Mesenchymal stem cell (in vitro differentiated cells and primary cell): ENCODE data around the gene ABCA3.

Experiments
- DNase-seq: peaks from one replicate; pipeline ENCODE4 v3.0.0-alpha.2; 2013
- H2AFZ ChIP-seq: one replicate; pipeline ENCODE4 v1.6.1; 2013; ENCODE audit warnings: low read depth, mild to moderate bottlenecking, control low read depth, inconsistent platforms, low read length, moderate library complexity
- H2AK5ac ChIP-seq: 2 replicates; pipeline ENCODE4 v1.6.1; 2013; ENCODE audit warnings: low read length, moderate library complexity, mild to moderate bottlenecking, inconsistent platforms; ENCODE audit not compliant: severe bottlenecking
- H2BK120ac ChIP-seq: one replicate; pipeline ENCODE4 v1.6.1; 2013; ENCODE audit warnings: low read depth, mild to moderate bottlenecking, inconsistent platforms, low read length, moderate library complexity
- H2BK12ac ChIP-seq, 2 experiments: one replicate each; pipeline ENCODE4 v1.6.1; 2013; ENCODE audit warnings: inconsistent platforms in 2 of 2, low read length in 2 of 2, mild to moderate bottlenecking in 2 of 2, moderate library complexity in 2 of 2, control low read depth in 1 of 2
- H2BK15ac ChIP-seq: one replicate; pipeline ENCODE4 v1.6.1; 2013; ENCODE audit warnings: mild to moderate bottlenecking, low read depth, inconsistent platforms; ENCODE audit not compliant: poor library complexity, severe bottlenecking
- H2BK5ac ChIP-seq: 2 replicates; pipeline ENCODE4 v1.6.1; 2013; ENCODE audit warnings: low read depth, mild to moderate bottlenecking, low read length, control low read depth, inconsistent platforms; ENCODE audit not compliant: poor library complexity, severe bottlenecking
- H3K14ac ChIP-seq, 2 experiments: one replicate each; pipeline ENCODE4 v1.6.1; 2013; ENCODE audit warnings: inconsistent platforms in 2 of 2, low read length in 2 of 2, control low read depth in 1 of 2, mild to moderate bottlenecking in 1 of 2, moderate library complexity in 1 of 2
- H3K18ac ChIP-seq, 2 experiments: one replicate each; pipeline ENCODE4 v1.6.1; 2013; ENCODE audit warnings: inconsistent platforms in 2 of 2, low read length in 2 of 2, control low read depth in 1 of 2, low read depth in 1 of 2, mild to moderate bottlenecking in 1 of 2
- H3K23ac ChIP-seq, 2 experiments: one replicate each; pipeline ENCODE4 v1.6.1; 2013; ENCODE audit warnings: inconsistent platforms in 2 of 2, low read length in 2 of 2, mild to moderate bottlenecking in 2 of 2, moderate library complexity in 2 of 2, control low read depth in 1 of 2
- H3K27ac ChIP-seq: 2 replicates; pipeline ENCODE4 v1.5.1; 2013; ENCODE audit warnings: mild to moderate bottlenecking, moderate library complexity, low read length, control low read depth, inconsistent platforms; ENCODE audit not compliant: poor library complexity, severe bottlenecking
- H3K27me3 ChIP-seq, 2 experiments: 2 replicates each; pipeline versions ENCODE4 v1.6.1 to v1.7.0; 2013; ENCODE audit warnings: low read length in 2 of 2, mild to moderate bottlenecking in 2 of 2, moderate library complexity in 2 of 2, control low read depth in 1 of 2, inconsistent platforms in 1 of 2; ENCODE audit not compliant: control insufficient read depth in 1 of 2, insufficient read depth in 1 of 2
- H3K36me3 ChIP-seq, 2 experiments: 2 replicates each; pipeline versions ENCODE4 v1.6.1 to v1.7.0; 2013; ENCODE audit warnings: low read length in 2 of 2, control low read depth in 1 of 2, inconsistent platforms in 1 of 2, low read depth in 1 of 2, mild to moderate bottlenecking in 1 of 2; ENCODE audit not compliant: insufficient read depth in 2 of 2, control insufficient read depth in 1 of 2
- H3K4ac ChIP-seq, 2 experiments: one replicate each; pipeline ENCODE4 v1.6.1; 2013; ENCODE audit warnings: inconsistent platforms in 2 of 2, low read length in 2 of 2, mild to moderate bottlenecking in 2 of 2, moderate library complexity in 2 of 2, control low read depth in 1 of 2, low read depth in 1 of 2
- H3K4me1 ChIP-seq: 2 replicates; pipeline ENCODE4 v1.6.1; 2013; ENCODE audit warnings: low read depth, low read length, control low read depth; ENCODE audit not compliant: control insufficient read depth, insufficient read depth
- H3K4me2 ChIP-seq: 2 replicates; pipeline ENCODE4 v1.6.1; 2013; ENCODE audit warnings: low read length, mild to moderate bottlenecking, inconsistent platforms; ENCODE audit not compliant: poor library complexity, severe bottlenecking
- H3K4me3 ChIP-seq, 2 experiments: 2 replicates each; pipeline versions ENCODE4 v1.5.1 to v1.7.0; 2013; ENCODE audit warnings: low read length in 2 of 2, mild to moderate bottlenecking in 2 of 2, control low read depth in 1 of 2, low read depth in 1 of 2; ENCODE audit not compliant: insufficient read depth in 1 of 2
- H3K79me1 ChIP-seq: replicated peaks from 2 replicates; pipeline ENCODE4 v1.6.1; 2013; ENCODE audit warnings: mild to moderate bottlenecking, control low read depth, low read length, inconsistent platforms; ENCODE audit not compliant: poor library complexity, severe bottlenecking
- H3K9ac ChIP-seq: 2 replicates; pipeline ENCODE4 v1.7.0; 2013; ENCODE audit warnings: mild to moderate bottlenecking, low read length, moderate library complexity
- H3K9me3 ChIP-seq: 2 replicates; pipeline ENCODE4 v1.7.0; 2013; ENCODE audit warnings: mild to moderate bottlenecking, low read length; ENCODE audit not compliant: control insufficient read depth
- H4K8ac ChIP-seq: one replicate; pipeline ENCODE4 v1.6.1; 2013; ENCODE audit warnings: inconsistent platforms, mild to moderate bottlenecking, low read length, moderate library complexity
- H4K91ac ChIP-seq: one replicate; pipeline ENCODE4 v1.6.1; 2013; ENCODE audit warnings: mild to moderate bottlenecking, low read length, inconsistent platforms
- WGBS: methylation state at CpG from one replicate; pipeline ENCODE4 v1.1.7; 2013; ENCODE audit warnings: mixed read lengths; 5-methylcytosine and 5-hydroxymethylcytosine counted together

Gene ABCA3

DNA sequence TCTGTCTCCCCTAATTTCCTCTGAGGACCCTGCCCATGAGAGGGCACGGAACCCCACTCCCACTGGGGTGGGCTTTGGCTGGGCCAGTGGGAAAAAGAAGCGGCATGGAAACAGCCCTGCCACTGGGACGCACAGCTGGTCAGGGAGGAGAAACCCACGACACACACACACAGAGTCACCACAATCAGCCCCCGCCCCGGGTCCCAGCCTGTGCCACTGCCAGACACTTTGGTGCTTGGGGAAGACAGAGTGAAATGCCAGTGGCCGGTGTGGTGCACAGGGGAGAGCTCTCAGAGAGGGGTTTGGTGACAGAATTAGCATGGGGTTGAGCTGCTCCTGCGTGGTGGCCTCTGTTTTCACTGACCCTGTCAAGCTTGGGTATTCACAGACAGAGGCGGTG, 41.9 kb downstream of the ABCA3 start:
- no peak overlapping the region for H2BK5ac ChIP-seq
- H2BK12ac ChIP-seq, result no peak overlapping the region
- H3K4ac ChIP-seq, result no peak overlapping the region
- H2BK120ac ChIP-seq, result no peak overlapping the region
- no peak overlapping the region for H3K14ac ChIP-seq
- no peak overlapping the region for H2AFZ ChIP-seq
- no peak overlapping the region for H4K8ac ChIP-seq
- peaks cover 6% of the 10 kb centered on the region for H3K4me1 ChIP-seq
- no peak overlapping the region for H4K91ac ChIP-seq
- no peaks in the 10 kb centered on the region for H3K9me3 ChIP-seq
- H2BK15ac ChIP-seq, result no peak overlapping the region
- no peak overlapping the region for H3K4me2 ChIP-seq
- H3K27ac ChIP-seq, result no peak overlapping the region
- no peak overlapping the region for H3K9ac ChIP-seq
- no peak overlapping the region for H3K18ac ChIP-seq
- WGBS, result 87% methylated on average over 9 of the region's 9 CpGs
- DNase-seq, result no peak
- no peaks in the 10 kb centered on the region for H3K79me1 ChIP-seq
- H2AK5ac ChIP-seq, result no peak overlapping the region
- H3K23ac ChIP-seq, result no peak overlapping the region
- peaks cover 0 to 4% of the 10 kb centered on the region in 2 experiments for H3K36me3 ChIP-seq
- no peak overlapping the region for H3K4me3 ChIP-seq
- H3K27me3 ChIP-seq, result peaks cover 10 to 15% of the 10 kb centered on the region in 2 experiments

DNA sequence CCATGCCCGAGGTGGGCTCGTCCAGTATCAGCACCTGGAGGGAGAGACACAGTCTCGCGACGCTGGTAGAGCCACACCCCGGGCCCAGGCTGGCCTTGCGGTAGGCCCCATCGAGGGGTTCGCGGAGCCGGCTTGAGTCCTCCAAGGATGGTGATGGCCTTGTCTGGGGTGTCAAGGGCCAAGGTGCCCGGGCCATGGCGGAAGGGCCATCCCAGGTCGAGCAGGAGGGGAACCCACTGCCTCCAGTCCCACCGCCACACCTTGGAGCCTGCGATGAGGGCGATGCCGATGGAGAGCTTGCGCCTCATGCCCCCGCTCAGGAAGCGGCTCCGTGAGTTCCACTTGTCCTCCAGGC, 43.0 kb downstream of the ABCA3 start:
- no peak overlapping the region for H2AFZ ChIP-seq
- H2BK12ac ChIP-seq, result no peak overlapping the region
- H3K36me3 ChIP-seq, result peaks cover 0 to 4% of the 10 kb centered on the region in 2 experiments
- H2BK5ac ChIP-seq, result no peak overlapping the region
- H3K4me1 ChIP-seq, result peaks cover 6% of the 10 kb centered on the region
- no peak overlapping the region for H2BK120ac ChIP-seq
- no peak overlapping the region for H3K27ac ChIP-seq
- no peak overlapping the region for H3K4me2 ChIP-seq
- no peak overlapping the region for H3K18ac ChIP-seq
- no peak overlapping the region for H3K23ac ChIP-seq
- no peak overlapping the region for H3K14ac ChIP-seq
- H4K91ac ChIP-seq, result no peak overlapping the region
- peaks cover 10 to 15% of the 10 kb centered on the region in 2 experiments for H3K27me3 ChIP-seq
- H2AK5ac ChIP-seq, result no peak overlapping the region
- no peak overlapping the region for H3K9ac ChIP-seq
- no peaks in the 10 kb centered on the region for H3K9me3 ChIP-seq
- no peak overlapping the region for H4K8ac ChIP-seq
- no peak overlapping the region for H3K4me3 ChIP-seq
- H3K4ac ChIP-seq, result no peak overlapping the region
- WGBS, result 96% methylated on average over 22 of the region's 22 CpGs
- no peak overlapping the region for H2BK15ac ChIP-seq
- no peaks in the 10 kb centered on the region for H3K79me1 ChIP-seq
- DNase-seq, result no peak

DNA sequence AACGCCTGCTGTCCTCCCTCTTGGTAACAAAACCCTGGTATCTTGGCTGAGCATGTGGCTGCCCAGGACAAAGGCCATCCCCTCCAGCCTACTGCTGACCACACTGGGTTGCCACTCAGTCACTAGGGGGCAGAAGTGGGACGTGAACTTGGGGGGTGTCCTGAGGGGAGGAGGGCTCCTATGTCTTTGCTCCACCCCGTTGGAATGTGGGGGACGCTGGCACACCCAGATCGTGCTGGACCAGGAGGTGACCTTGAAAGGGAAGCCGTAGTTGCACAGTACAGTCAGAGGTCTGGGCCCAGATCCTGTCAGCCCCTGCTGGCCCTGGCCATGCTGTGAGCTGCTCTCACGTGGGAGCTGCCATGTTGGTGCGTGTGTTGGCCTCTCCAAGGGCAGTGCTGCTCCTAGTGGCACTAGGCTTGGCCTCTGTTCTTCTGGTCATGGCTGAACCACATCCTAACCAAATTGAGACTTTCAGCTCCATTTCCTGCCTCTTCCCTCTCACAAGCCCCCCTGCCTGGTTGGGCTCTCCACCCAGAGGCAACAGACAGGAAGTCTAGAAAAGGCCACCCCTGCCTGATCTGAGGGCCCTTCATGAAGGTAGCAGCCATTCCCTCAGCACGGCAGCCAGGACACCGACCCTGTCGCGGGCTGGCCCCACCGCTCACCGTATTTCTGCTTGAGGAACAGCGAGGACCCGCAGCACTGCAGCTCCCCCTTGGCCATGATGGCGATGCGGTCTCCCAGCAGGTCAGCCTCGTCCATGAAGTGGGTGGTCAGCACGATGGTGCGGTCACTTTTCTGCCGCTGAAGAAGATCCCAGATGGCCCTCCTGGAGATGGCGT, 43.6 kb downstream of the ABCA3 start:
- Histone ChIP-seq H2BK12ac (no peak overlapping the region), H3K27ac (no peak overlapping the region), H2BK120ac (no peak overlapping the region), H4K91ac (no peak overlapping the region), H3K4me3 (no peak overlapping the region), H3K27me3 (peaks cover 10 to 15% of the 10 kb centered on the region in 2 experiments), H3K79me1 (no peaks in the 10 kb centered on the region), H2BK15ac (no peak overlapping the region), H2AK5ac (no peak overlapping the region), H2AFZ (no peak overlapping the region), H3K4me1 (peaks cover 6% of the 10 kb centered on the region), H3K36me3 (peaks cover 0 to 4% of the 10 kb centered on the region in 2 experiments), H3K4me2 (no peak overlapping the region), H3K4ac (no peak overlapping the region), H3K14ac (no peak overlapping the region), H4K8ac (no peak overlapping the region), H3K9ac (no peak overlapping the region), H3K18ac (no peak overlapping the region), H3K9me3 (no peaks in the 10 kb centered on the region), H2BK5ac (no peak overlapping the region), H3K23ac (no peak overlapping the region)
- WGBS, result 88% methylated on average over 23 of the region's 23 CpGs
- no peak for DNase-seq

DNA sequence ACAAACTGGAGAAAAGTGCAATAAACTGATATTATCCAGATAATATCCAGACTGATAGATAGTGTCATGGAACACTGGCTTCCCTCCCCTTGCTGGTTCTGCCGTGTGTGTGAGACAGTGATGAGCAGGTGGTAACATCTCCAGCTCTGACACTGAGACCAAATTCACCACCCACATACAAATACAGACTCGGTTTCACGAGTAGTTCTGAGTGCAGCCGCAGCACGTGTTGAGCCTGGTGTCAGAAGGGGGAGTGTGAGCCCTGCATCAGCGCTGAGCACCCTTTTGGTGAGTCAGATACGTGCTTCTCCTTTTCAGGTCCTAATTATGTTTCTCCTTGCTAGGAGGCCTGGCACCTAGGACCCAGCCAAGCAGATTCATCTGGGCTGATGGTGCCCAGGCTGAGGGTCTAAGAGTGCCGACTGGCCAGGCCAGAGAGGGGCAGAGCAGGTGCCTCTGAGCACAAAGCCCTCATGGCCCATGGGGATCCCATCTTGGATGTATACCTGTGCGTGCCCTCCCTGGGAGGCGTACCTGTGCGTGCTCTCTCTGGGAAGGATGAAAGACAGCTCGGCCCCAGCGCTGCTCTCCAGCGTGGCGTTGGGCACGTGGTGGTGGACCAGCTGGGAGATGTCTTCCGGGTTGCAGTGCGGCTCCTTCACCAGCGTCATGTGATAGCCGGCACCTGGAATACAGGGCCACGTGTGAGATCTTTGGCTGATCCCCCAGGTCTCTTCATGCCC, 45.3 kb downstream of the ABCA3 start:
- no peak overlapping the region for H3K23ac ChIP-seq
- no peak overlapping the region for H2BK15ac ChIP-seq
- no peak overlapping the region for H2BK120ac ChIP-seq
- H3K27me3 ChIP-seq, result peaks cover 9 to 10% of the 10 kb centered on the region in 2 experiments
- no peak overlapping the region for H3K4ac ChIP-seq
- no peak overlapping the region for H3K4me2 ChIP-seq
- no peak overlapping the region for H3K18ac ChIP-seq
- DNase-seq, result no peak
- no peak overlapping the region for H3K9ac ChIP-seq
- H2AK5ac ChIP-seq, result no peak overlapping the region
- H3K9me3 ChIP-seq, result no peaks in the 10 kb centered on the region
- no peak overlapping the region for H3K4me3 ChIP-seq
- H4K8ac ChIP-seq, result no peak overlapping the region
- no peak overlapping the region for H2AFZ ChIP-seq
- no peak overlapping the region for H2BK5ac ChIP-seq
- H2BK12ac ChIP-seq, result no peak overlapping the region
- no peak overlapping the region for H3K27ac ChIP-seq
- H3K4me1 ChIP-seq, result peaks cover 6% of the 10 kb centered on the region
- H4K91ac ChIP-seq, result no peak overlapping the region
- no peaks in the 10 kb centered on the region for H3K79me1 ChIP-seq
- H3K14ac ChIP-seq, result no peak overlapping the region
- 91% methylated on average over 21 of the region's 21 CpGs for WGBS
- H3K36me3 ChIP-seq, result peaks cover 0 to 4% of the 10 kb centered on the region in 2 experiments
